Stomach (tissue), 4 donors: Measurements from ENCODE around the gene MAPRE2.

Source experiments
- EP300 ChIP-seq: sonication (generic); formaldehyde crosslinking; IDR thresholded peaks from one replicate; pipeline ENCODE4 v1.6.1; 2017; ENCODE audit warnings: antibody characterized with exemption
- POLR2A ChIP-seq, 4 donors: fragments of 450-650 bp; IDR thresholded peaks; one replicate each; pipeline ENCODE4 v1.6.1; 2016; ENCODE audit warnings: antibody characterized with exemption in 4 of 4, control low read depth in 2 of 4, mild to moderate bottlenecking in 1 of 4, moderate library complexity in 1 of 4
- POLR2AphosphoS5 ChIP-seq, 3 donors: sonication (generic); formaldehyde crosslinking; IDR thresholded peaks; one replicate each; pipeline ENCODE4 v1.6.1; 2016; ENCODE audit warnings: antibody characterized with exemption in 3 of 3
- TF ChIP-seq, protein P1 (sequence below), 7 experiments: fragments of 450-650 bp in 4 of 7; fragments of 200-600 bp in 3 of 7; sonication (generic) in 3 of 7; IDR thresholded peaks; one replicate each; pipeline ENCODE4 v1.5.1; 2016 to 2019; ENCODE audit warnings: antibody characterized with exemption in 7 of 7, control low read depth in 2 of 7, mild to moderate bottlenecking in 1 of 7

DNA sequence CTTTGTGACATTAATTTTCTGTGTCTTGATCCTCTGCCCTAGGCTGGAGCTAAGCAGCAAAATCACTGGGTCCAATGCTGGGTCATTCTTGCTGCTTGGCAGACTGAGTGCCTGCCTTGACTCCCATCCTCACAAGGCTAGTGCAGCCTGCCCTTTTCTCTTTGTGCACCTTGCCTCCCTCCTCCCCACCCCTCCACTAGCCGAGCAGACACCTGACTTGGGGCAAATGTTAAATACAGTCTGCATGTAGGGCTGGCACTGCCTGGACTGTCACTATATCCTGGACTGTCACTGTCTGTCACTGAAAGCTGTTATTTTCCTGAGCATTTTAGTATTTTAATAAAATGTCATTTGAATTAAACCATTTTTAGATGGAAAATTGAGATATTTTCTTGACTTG, 33.4 kb downstream of the MAPRE2 start:
- no peak for TF ChIP-seq EP300
- TF ChIP-seq, protein P1, sequence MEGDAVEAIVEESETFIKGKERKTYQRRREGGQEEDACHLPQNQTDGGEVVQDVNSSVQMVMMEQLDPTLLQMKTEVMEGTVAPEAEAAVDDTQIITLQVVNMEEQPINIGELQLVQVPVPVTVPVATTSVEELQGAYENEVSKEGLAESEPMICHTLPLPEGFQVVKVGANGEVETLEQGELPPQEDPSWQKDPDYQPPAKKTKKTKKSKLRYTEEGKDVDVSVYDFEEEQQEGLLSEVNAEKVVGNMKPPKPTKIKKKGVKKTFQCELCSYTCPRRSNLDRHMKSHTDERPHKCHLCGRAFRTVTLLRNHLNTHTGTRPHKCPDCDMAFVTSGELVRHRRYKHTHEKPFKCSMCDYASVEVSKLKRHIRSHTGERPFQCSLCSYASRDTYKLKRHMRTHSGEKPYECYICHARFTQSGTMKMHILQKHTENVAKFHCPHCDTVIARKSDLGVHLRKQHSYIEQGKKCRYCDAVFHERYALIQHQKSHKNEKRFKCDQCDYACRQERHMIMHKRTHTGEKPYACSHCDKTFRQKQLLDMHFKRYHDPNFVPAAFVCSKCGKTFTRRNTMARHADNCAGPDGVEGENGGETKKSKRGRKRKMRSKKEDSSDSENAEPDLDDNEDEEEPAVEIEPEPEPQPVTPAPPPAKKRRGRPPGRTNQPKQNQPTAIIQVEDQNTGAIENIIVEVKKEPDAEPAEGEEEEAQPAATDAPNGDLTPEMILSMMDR (IDR thresholded peaks at IDR 0.05) = no peak
- no peak for TF ChIP-seq POLR2A (IDR thresholded peaks at IDR 0.05)
- TF ChIP-seq POLR2AphosphoS5 (IDR thresholded peaks at IDR 0.05) = no peak
